HepG2 (cell line): ENCODE results near the gene MORN1. TPM values are rescaled to one million over a fixed set of nuclear protein-coding genes. Genes with fewer than 3 reads are reported as not detected.
A peak's percentile ranks its signal among the peaks of the same experiment; 100 is the strongest.

Experiments
- GZF1 ChIP-seq: sonication (generic); formaldehyde crosslinking; IDR thresholded peaks from 2 replicates; pipeline ENCODE4 v1.5.1; 2020; ENCODE audit warnings: mild to moderate bottlenecking, missing genetic modification reagents
- NR2F1 ChIP-seq, 2 experiments: fragments of 450-650 bp in 1 of 2; formaldehyde crosslinking in 1 of 2; IDR thresholded peaks; 2 replicates each; pipeline versions ENCODE4 v1.5.0 to v1.6.1; 2016 to 2020; ENCODE audit warnings: mild to moderate bottlenecking in 1 of 2, missing compliant biosample characterization in 1 of 2, missing genetic modification reagents in 1 of 2, moderate library complexity in 1 of 2
- RBM22 ChIP-seq: fragments of 200-400 bp; formaldehyde crosslinking; optimal IDR thresholded peaks from 2 replicates; pipeline ENCODE3; 2017; ENCODE audit warnings: mild to moderate bottlenecking, low read length, moderate library complexity
- SALL2 ChIP-seq: sonication (generic); formaldehyde crosslinking; IDR thresholded peaks from 2 replicates; pipeline ENCODE4 v1.8.1; 2023; ENCODE audit warnings: mild to moderate bottlenecking, missing genetic modification reagents, inconsistent platforms
- ZFX ChIP-seq: sonication (generic); formaldehyde crosslinking; IDR thresholded peaks from 2 replicates; pipeline ENCODE4 v1.4.0; 2020; ENCODE audit warnings: mild to moderate bottlenecking, low read depth, missing genetic modification reagents, moderate library complexity
- ZNF629 ChIP-seq: sonication (generic); formaldehyde crosslinking; conservative IDR thresholded peaks from 2 replicates; pipeline ENCODE4 v1.5.0; 2020; ENCODE audit warnings: missing genetic modification reagents
- ZNF788 ChIP-seq: sonication (generic); formaldehyde crosslinking; IDR thresholded peaks from 2 replicates; pipeline ENCODE4 v1.5.0; 2020; ENCODE audit warnings: mild to moderate bottlenecking, missing genetic modification reagents, borderline replicate concordance
- polyA plus RNA-seq, 8 experiments: library from polyadenylated mRNA; depleted of rRNA in 3 of 8; stranded (reverse) in 7 of 8; unstranded in 1 of 8; fragments of >200 nt; fragmentation: Illumina TruSeq in 4 of 8; extraction: Trizol in 4 of 8; gene quantifications; 2 replicates each; pipeline versions ENCODE4 v1.2.1 to v1.2.3, GENCODE V29; 2011 to 2016; ENCODE audit warnings: low read depth in 4 of 8, missing spikeins in 1 of 8, mixed read lengths in 1 of 8; ENCODE audit not compliant: insufficient read depth in 1 of 8
- total RNA-seq, 5 experiments: library from RNA; depleted of rRNA; stranded (reverse); fragments of >200 nt; fragmentation: Illumina TruSeq; extraction: Trizol; gene quantifications; 2 replicates each; pipeline ENCODE4 v1.2.3, GENCODE V29; 2016; ENCODE audit warnings: low read depth in 1 of 5
- TF ChIP-seq, protein P1 (sequence below): sonication (generic); formaldehyde crosslinking; IDR thresholded peaks from 2 replicates; pipeline ENCODE4 v1.8.1; 2023; ENCODE audit warnings: mild to moderate bottlenecking, moderate library complexity, missing genetic modification reagents
- TF ChIP-seq, protein P2 (sequence below), 2 experiments: sonication (generic) in 1 of 2; formaldehyde crosslinking in 1 of 2; IDR thresholded peaks; 2 replicates each; pipeline versions ENCODE4 v1.4.0 to v1.6.1; 2018 to 2020; ENCODE audit warnings: missing genetic modification reagents in 2 of 2, borderline replicate concordance in 1 of 2, low read depth in 1 of 2, mild to moderate bottlenecking in 1 of 2, missing biosample characterization in 1 of 2
- TF ChIP-seq, protein P3 (sequence below): sonication (generic); IDR thresholded peaks from 2 replicates; pipeline ENCODE4 v1.6.1; 2016; ENCODE audit warnings: low read depth, borderline replicate concordance
- TF ChIP-seq, protein P4 (sequence below): sonication (generic); formaldehyde crosslinking; IDR thresholded peaks from 2 replicates; pipeline ENCODE4 v1.8.1; 2023; ENCODE audit warnings: mild to moderate bottlenecking, missing genetic modification reagents
- TF ChIP-seq, protein P5 (sequence below): sonication (generic); formaldehyde crosslinking; IDR thresholded peaks from 2 replicates; pipeline ENCODE4 v1.9.0; 2022; ENCODE audit warnings: missing genetic modification reagents, mild to moderate bottlenecking, borderline replicate concordance
- TF ChIP-seq, protein P6 (sequence below): sonication (generic); formaldehyde crosslinking; IDR thresholded peaks from 2 replicates; pipeline ENCODE4 v1.4.0; 2020; ENCODE audit warnings: missing genetic modification reagents, borderline replicate concordance

Gene MORN1
- total and polyA plus RNA-seq, 2 of the 13 experiments (the other 11 are each of a cell fraction or from before 2014, with no cell fraction given) = 3.1 to 6.5 TPM

DNA sequence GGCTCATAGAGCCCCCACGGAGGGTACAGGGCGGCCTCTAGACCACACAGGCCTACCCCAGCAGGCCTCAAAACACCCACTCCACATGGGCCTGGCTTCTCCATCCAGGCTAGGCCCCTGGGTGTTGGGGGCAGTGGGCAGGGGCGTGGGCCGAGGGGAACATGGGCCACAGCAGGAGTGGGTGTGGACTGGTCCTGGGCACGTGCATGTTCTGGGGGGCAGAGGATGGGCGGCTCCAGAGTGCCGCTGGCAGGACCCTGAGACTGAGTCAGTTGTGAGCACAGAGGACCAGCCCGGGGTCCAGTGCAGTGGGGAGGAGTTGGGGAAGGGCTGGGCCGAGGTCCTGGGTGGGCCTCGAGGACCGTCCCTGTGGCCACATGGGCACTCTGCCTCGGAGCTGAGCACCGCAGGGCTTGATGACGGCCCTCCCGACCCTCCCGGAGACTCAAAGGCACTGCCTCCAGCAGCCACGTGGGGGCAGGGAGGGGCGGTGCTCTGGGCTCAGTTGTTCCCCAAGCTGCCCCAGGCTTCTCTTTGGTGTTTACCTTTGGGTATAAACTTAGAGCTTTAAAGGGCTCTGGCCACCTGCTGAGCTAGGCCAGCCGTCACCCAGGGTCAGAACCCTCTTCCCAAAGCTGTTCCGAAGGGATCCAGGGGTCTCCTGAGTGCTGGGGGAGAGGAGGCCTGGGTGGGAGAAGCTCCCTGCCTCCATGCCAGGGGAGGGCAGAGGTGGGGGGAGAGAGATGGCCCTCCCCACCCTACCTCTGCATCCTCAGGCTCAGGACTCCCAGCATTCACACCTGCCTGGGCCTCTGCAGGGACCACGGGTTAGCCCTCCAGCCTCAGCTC lies 79.9 kb downstream of the MORN1 start (continued):
- TF ChIP-seq, protein P1, sequence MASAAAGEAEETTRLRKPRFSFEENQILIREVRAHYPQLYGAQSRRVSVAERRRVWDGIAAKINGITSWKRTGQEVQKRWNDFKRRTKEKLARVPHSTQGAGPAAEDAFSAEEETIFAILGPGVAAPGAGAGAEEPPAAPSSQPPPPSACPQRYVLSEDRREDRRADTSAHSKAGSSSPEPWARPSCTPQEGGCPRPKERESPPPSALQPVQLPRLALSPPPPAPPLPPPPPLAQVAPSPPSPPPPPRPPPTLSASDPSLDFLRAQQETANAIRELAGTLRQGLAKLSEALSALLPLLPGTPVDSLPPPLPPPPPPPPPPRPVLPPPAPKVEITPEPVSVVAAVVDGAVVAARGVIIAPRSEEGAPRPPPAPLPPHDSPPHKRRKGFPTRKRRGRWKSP = peak; percentile 37; the same call in 1 of the 2 replicates
- TF ChIP-seq, protein P2, sequence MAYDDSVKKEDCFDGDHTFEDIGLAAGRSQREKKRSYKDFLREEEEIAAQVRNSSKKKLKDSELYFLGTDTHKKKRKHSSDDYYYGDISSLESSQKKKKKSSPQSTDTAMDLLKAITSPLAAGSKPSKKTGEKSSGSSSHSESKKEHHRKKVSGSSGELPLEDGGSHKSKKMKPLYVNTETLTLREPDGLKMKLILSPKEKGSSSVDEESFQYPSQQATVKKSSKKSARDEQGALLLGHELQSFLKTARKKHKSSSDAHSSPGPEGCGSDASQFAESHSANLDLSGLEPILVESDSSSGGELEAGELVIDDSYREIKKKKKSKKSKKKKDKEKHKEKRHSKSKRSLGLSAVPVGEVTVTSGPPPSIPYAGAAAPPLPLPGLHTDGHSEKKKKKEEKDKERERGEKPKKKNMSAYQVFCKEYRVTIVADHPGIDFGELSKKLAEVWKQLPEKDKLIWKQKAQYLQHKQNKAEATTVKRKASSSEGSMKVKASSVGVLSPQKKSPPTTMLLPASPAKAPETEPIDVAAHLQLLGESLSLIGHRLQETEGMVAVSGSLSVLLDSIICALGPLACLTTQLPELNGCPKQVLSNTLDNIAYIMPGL (CRISPR knock-in tag; IDR thresholded peaks at IDR 0.05; ENCODE audit: borderline replicate concordance in 1 of 2, low read depth in 1 of 2) = peak; percentile 7 to 51; a peak in 2 of 4 replicates
- TF ChIP-seq, protein P3, sequence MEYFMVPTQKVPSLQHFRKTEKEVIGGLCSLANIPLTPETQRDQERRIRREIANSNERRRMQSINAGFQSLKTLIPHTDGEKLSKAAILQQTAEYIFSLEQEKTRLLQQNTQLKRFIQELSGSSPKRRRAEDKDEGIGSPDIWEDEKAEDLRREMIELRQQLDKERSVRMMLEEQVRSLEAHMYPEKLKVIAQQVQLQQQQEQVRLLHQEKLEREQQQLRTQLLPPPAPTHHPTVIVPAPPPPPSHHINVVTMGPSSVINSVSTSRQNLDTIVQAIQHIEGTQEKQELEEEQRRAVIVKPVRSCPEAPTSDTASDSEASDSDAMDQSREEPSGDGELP = peak; percentile 26; the same call in 1 of the 2 replicates
- TF ChIP-seq GZF1 = no peak
- TF ChIP-seq, protein P4, sequence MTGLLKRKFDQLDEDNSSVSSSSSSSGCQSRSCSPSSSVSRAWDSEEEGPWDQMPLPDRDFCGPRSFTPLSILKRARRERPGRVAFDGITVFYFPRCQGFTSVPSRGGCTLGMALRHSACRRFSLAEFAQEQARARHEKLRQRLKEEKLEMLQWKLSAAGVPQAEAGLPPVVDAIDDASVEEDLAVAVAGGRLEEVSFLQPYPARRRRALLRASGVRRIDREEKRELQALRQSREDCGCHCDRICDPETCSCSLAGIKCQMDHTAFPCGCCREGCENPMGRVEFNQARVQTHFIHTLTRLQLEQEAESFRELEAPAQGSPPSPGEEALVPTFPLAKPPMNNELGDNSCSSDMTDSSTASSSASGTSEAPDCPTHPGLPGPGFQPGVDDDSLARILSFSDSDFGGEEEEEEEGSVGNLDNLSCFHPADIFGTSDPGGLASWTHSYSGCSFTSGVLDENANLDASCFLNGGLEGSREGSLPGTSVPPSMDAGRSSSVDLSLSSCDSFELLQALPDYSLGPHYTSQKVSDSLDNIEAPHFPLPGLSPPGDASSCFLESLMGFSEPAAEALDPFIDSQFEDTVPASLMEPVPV (CRISPR knock-in tag) = peak; percentile 36; the same call in 1 of the 2 replicates
- 0 out of 2 replicates have a peak, but pooled peaks have one; percentile 46 for TF ChIP-seq SALL2 (CRISPR knock-in tag)
- TF ChIP-seq, protein P5, sequence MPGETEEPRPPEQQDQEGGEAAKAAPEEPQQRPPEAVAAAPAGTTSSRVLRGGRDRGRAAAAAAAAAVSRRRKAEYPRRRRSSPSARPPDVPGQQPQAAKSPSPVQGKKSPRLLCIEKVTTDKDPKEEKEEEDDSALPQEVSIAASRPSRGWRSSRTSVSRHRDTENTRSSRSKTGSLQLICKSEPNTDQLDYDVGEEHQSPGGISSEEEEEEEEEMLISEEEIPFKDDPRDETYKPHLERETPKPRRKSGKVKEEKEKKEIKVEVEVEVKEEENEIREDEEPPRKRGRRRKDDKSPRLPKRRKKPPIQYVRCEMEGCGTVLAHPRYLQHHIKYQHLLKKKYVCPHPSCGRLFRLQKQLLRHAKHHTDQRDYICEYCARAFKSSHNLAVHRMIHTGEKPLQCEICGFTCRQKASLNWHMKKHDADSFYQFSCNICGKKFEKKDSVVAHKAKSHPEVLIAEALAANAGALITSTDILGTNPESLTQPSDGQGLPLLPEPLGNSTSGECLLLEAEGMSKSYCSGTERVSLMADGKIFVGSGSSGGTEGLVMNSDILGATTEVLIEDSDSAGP (CRISPR knock-in tag) = peak; percentile 40; the same call in 1 of the 2 replicates
- TF ChIP-seq NR2F1 (CRISPR knock-in tag; IDR thresholded peaks at IDR 0.05) = no peak
- peak; percentile 55 for TF ChIP-seq ZFX (CRISPR knock-in tag)
- peak; percentile 48; the same call in 1 of the 2 replicates for TF ChIP-seq ZNF788 (CRISPR knock-in tag)
- peak; percentile 1 for TF ChIP-seq RBM22
- TF ChIP-seq ZNF629 (CRISPR knock-in tag) = 0 out of 2 replicates have a peak, but pooled peaks have one; percentile 16
- TF ChIP-seq, protein P6, sequence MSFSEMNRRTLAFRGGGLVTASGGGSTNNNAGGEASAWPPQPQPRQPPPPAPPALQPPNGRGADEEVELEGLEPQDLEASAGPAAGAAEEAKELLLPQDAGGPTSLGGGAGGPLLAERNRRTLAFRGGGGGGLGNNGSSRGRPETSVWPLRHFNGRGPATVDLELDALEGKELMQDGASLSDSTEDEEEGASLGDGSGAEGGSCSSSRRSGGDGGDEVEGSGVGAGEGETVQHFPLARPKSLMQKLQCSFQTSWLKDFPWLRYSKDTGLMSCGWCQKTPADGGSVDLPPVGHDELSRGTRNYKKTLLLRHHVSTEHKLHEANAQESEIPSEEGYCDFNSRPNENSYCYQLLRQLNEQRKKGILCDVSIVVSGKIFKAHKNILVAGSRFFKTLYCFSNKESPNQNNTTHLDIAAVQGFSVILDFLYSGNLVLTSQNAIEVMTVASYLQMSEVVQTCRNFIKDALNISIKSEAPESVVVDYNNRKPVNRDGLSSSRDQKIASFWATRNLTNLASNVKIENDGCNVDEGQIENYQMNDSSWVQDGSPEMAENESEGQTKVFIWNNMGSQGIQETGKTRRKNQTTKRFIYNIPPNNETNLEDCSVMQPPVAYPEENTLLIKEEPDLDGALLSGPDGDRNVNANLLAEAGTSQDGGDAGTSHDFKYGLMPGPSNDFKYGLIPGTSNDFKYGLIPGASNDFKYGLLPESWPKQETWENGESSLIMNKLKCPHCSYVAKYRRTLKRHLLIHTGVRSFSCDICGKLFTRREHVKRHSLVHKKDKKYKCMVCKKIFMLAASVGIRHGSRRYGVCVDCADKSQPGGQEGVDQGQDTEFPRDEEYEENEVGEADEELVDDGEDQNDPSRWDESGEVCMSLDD (CRISPR knock-in tag) = no peak
